HepG2 (cell line): ENCODE measurements around the gene ATE1. TPM values are rescaled to one million over a fixed set of nuclear protein-coding genes. Genes with fewer than 3 reads are reported as not detected.

Experiments used
- ATAC-seq: fragments of 200-7000 bp; cut with Tn5 transposase; 3 replicates; pipeline ENCODE4 v1.9.1; 2020; ENCODE audit warnings: mild to moderate bottlenecking, moderate library complexity
- BruUV-seq: library from RNA; stranded (reverse); fragments of 400-500 nt; replicated peaks from 2 replicates; lab custom pipeline; 2021; lab: Mats Ljungman, UMichigan
- CTCF ChIA-PET: fragments of 300-600 bp; formaldehyde crosslinking; extraction: SDS; loops from one replicate; lab custom pipeline; 2021; ENCODE audit warnings: low total read pairs, inconsistent platforms, low intra/inter-chr PET ratio; lab: Yijun Ruan, JAX
- POLR2A ChIA-PET: fragments of 350-600 bp; sonication (Branson Sonifier 250); formaldehyde crosslinking; loops from one replicate; lab custom pipeline; 2020; ENCODE audit warnings: antibody characterized with exemption, inconsistent platforms; lab: Yijun Ruan, JAX
- DNase-seq: peaks from one replicate; pipeline ENCODE4 v3.0.0-alpha.2; 2015; ENCODE audit warnings: low spot score
- FAIRE-seq: peaks from 3 replicates; lab custom pipeline; 2011; peaks lifted over from hg19 to GRCh38; lab: Jason Lieb, UNC
- H2AFZ ChIP-seq: one replicate; pipeline ENCODE4 v1.6.1; 2011; ENCODE audit warnings: low read length, inconsistent platforms
- H3K27ac ChIP-seq: fragments of 300-600 bp; 3 replicates; pipeline ENCODE4 v1.8.0; 2011; ENCODE audit warnings: mixed run types, mild to moderate bottlenecking, mixed read lengths, low read length, inconsistent platforms; ENCODE audit not compliant: insufficient read depth; ENCODE audit errors: extremely low read length
- H3K27me3 ChIP-seq, 2 experiments: fragments of 200-600 bp in 1 of 2; 2 replicates in 1 of 2; 3 replicates in 1 of 2; pipeline versions ENCODE4 v1.6.0 to v1.8.0; 2011; ENCODE audit warnings: low read length in 2 of 2, mild to moderate bottlenecking in 2 of 2, moderate library complexity in 2 of 2, inconsistent platforms in 1 of 2; ENCODE audit not compliant: insufficient read depth in 2 of 2, control insufficient read depth in 1 of 2
- H3K36me3 ChIP-seq, 2 experiments: fragments of 200-600 bp in 1 of 2; replicated peaks in 1 of 2; 2 replicates in 1 of 2; 3 replicates in 1 of 2; pipeline versions ENCODE4 v1.5.1 to v1.8.0; 2011; ENCODE audit warnings: low read length in 2 of 2, inconsistent platforms in 1 of 2; ENCODE audit not compliant: insufficient read depth in 2 of 2, control insufficient read depth in 1 of 2
- H3K4me1 ChIP-seq: 2 replicates; pipeline ENCODE4 v1.5.1; 2012; ENCODE audit warnings: low read length, inconsistent platforms; ENCODE audit not compliant: insufficient read depth
- H3K4me2 ChIP-seq: 2 replicates; pipeline ENCODE4 v1.6.0; 2011; ENCODE audit warnings: low read depth, low read length, inconsistent platforms
- H3K4me3 ChIP-seq, 3 experiments: fragments of 200-600 bp in 1 of 3; sonication (generic), shearing (Covaris generic) in 1 of 3; replicated peaks in 1 of 3; 2 replicates each; pipeline ENCODE4 v1.5.1; 2011 to 2016; ENCODE audit warnings: low read length in 3 of 3, inconsistent platforms in 2 of 3, low read depth in 2 of 3, mild to moderate bottlenecking in 2 of 3, control low read depth in 1 of 3, mixed read lengths in 1 of 3; ENCODE audit not compliant: insufficient read depth in 1 of 3
- H3K79me2 ChIP-seq: one replicate; pipeline ENCODE4 v1.6.1; 2011; ENCODE audit warnings: low read length, inconsistent platforms; ENCODE audit not compliant: insufficient read depth
- H3K9ac ChIP-seq: 2 replicates; pipeline ENCODE4 v1.6.0; 2011; ENCODE audit warnings: mild to moderate bottlenecking, low read depth, low read length, inconsistent platforms; ENCODE audit not compliant: insufficient read depth
- H3K9me3 ChIP-seq: 2 replicates; pipeline ENCODE4 v1.5.1; 2012; ENCODE audit warnings: mild to moderate bottlenecking, low read length
- H4K20me1 ChIP-seq: 2 replicates; pipeline ENCODE4 v1.6.0; 2011; ENCODE audit warnings: inconsistent platforms, mild to moderate bottlenecking, low read length, moderate library complexity; ENCODE audit not compliant: insufficient read depth
- AFF4 ChIP-seq: sonication (generic); formaldehyde crosslinking; IDR thresholded peaks from 2 replicates; pipeline ENCODE4 v1.4.0; 2020; ENCODE audit warnings: missing genetic modification reagents
- CC2D1A ChIP-seq: sonication (generic); formaldehyde crosslinking; IDR thresholded peaks from 2 replicates; pipeline ENCODE4 v1.8.1; 2023; ENCODE audit warnings: mild to moderate bottlenecking, missing genetic modification reagents
- IKZF5 ChIP-seq: IDR thresholded peaks from 2 replicates; pipeline ENCODE4 v1.6.1; 2018; ENCODE audit warnings: missing genetic modification reagents, mild to moderate bottlenecking, missing compliant biosample characterization
- MBNL3 ChIP-seq: fragments of 250-450 bp; sonication (Bioruptor Pico); conservative IDR thresholded peaks from 2 replicates; pipeline ENCODE4 v1.8.0; 2022; ENCODE audit warnings: mild to moderate bottlenecking, inconsistent platforms
- ZBTB3 ChIP-seq: sonication (generic); formaldehyde crosslinking; IDR thresholded peaks from 2 replicates; pipeline ENCODE4 v1.4.0; 2020; ENCODE audit warnings: low read depth, mild to moderate bottlenecking, moderate library complexity, missing genetic modification reagents, borderline replicate concordance
- ZNF20 ChIP-seq: sonication (generic); formaldehyde crosslinking; IDR thresholded peaks from 2 replicates; pipeline ENCODE4 v1.4.0; 2020; ENCODE audit warnings: mild to moderate bottlenecking, moderate library complexity, missing genetic modification reagents
- ZNF746 ChIP-seq: sonication (generic); formaldehyde crosslinking; IDR thresholded peaks from 2 replicates; pipeline ENCODE4 v1.8.0; 2022; ENCODE audit warnings: mild to moderate bottlenecking, missing genetic modification reagents
- ZNF766 ChIP-seq: sonication (generic); formaldehyde crosslinking; IDR thresholded peaks from 2 replicates; pipeline ENCODE4 v1.5.0; 2020; ENCODE audit warnings: missing genetic modification reagents, borderline replicate concordance
- WGBS: methylation state at CpG from one replicate; pipeline ENCODE4 v1.1.6; 2017; ENCODE audit warnings: low lambda C conversion rate; 5-methylcytosine and 5-hydroxymethylcytosine counted together
- in situ Hi-C: cut with HindIII; loops from 2 replicates; pipeline ENCODE4 v1.10.0; 2017; ENCODE audit warnings: low pct_unique_long_range_greater_than_20kb; ENCODE audit not compliant: extremely low pct_ligation_motif_present
- intact Hi-C: fragments of 100-400 bp; cut with micrococcal nuclease; formaldehyde crosslinking; loops from one replicate; pipeline ENCODE4 v1.10.0; 2022; ENCODE audit not compliant: unreplicated experiment
- polyA plus RNA-seq, 8 experiments: library from polyadenylated mRNA; depleted of rRNA in 3 of 8; stranded (reverse) in 7 of 8; unstranded in 1 of 8; fragments of >200 nt; fragmentation: Illumina TruSeq in 4 of 8; extraction: Trizol in 4 of 8; gene quantifications; 2 replicates each; pipeline versions ENCODE4 v1.2.1 to v1.2.3, GENCODE V29; 2011 to 2016; ENCODE audit warnings: low read depth in 4 of 8, missing spikeins in 1 of 8, mixed read lengths in 1 of 8; ENCODE audit not compliant: insufficient read depth in 1 of 8
- total RNA-seq, 5 experiments: library from RNA; depleted of rRNA; stranded (reverse); fragments of >200 nt; fragmentation: Illumina TruSeq; extraction: Trizol; gene quantifications; 2 replicates each; pipeline ENCODE4 v1.2.3, GENCODE V29; 2016; ENCODE audit warnings: low read depth in 1 of 5
- TF ChIP-seq, protein P1 (sequence below): sonication (generic); formaldehyde crosslinking; IDR thresholded peaks from 2 replicates; pipeline ENCODE4 v1.9.0; 2021; ENCODE audit warnings: missing genetic modification reagents, borderline replicate concordance

ATE1 gene
- total and polyA plus RNA-seq, 2 of the 13 experiments (the other 11 are each of a cell fraction or from before 2014, with no cell fraction given): 17.5 to 42.2 TPM

- no peak overlapping the region for H3K9ac ChIP-seq
- H3K27me3 ChIP-seq: no peaks in the 10 kb centered on the region
- no peaks in the 10 kb centered on the region for H4K20me1 ChIP-seq
- in situ Hi-C loops: no loop called here
- no peaks in the 10 kb centered on the region for H3K4me1 ChIP-seq
- ChIA-PET POLR2A (no interaction called here), CTCF (no interaction called here)
- BruUV-seq: no TSS peak
- WGBS: 96% methylated on average over 2 of the region's 2 CpGs
- H3K4me2 ChIP-seq: no peak overlapping the region
- intact Hi-C loops: no loop called here
- no peak overlapping the region for H3K4me3 ChIP-seq
- FAIRE-seq: no peak
- no peaks in the 10 kb centered on the region for H3K79me2 ChIP-seq
- no peaks in the 10 kb centered on the region for H3K9me3 ChIP-seq
- no peak overlapping the region for H3K27ac ChIP-seq
- no peak for TF ChIP-seq AFF4 (CRISPR knock-in tag)
- no peak for TF ChIP-seq ZNF746 (CRISPR knock-in tag)
- TF ChIP-seq CC2D1A (CRISPR knock-in tag): no peak
- peaks cover 13 to 43% of the 10 kb centered on the region in 2 experiments for H3K36me3 ChIP-seq
- no peak overlapping the region for H2AFZ ChIP-seq
- no peak for DNase-seq
- ATAC-seq: no peak
These were observed 97.7 kb downstream of the ATE1 start for GRCh38 chr10:121830101-121830500.

DNA sequence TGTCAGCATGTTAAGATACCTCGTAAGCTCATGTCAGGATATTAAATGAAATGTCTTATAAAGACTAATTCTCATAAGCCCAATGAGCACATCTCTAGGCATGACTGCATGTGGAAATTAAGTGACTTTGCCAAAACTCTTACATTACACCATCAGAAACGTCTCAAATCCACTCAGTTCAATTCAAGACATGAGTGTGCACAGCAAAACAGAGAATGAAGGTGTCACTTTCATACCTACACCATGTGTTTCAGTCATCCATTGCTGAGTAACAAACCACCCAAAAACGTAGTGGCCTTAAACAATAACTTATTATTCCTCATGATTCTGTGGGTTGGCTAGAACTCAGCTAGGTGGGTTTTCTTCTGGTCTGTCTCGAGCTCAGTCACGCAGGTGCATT lies 99.8 kb downstream of the ATE1 start:
- no peaks in the 10 kb centered on the region for H3K79me2 ChIP-seq
- no peaks in the 10 kb centered on the region for H3K4me1 ChIP-seq
- no TSS peak for BruUV-seq
- H3K4me3 ChIP-seq: no peak overlapping the region
- H2AFZ ChIP-seq: no peak overlapping the region
- H3K36me3 ChIP-seq: peaks cover 10 to 27% of the 10 kb centered on the region in 2 experiments
- ATAC-seq (no peak), FAIRE-seq (no peak), DNase-seq (no peak)
- ChIA-PET CTCF (no interaction called here), POLR2A (no interaction called here)
- no peak overlapping the region for H3K27ac ChIP-seq
- H3K4me2 ChIP-seq: no peak overlapping the region
- in situ Hi-C loops: no loop called here
- intact Hi-C loops: no loop called here
- no peaks in the 10 kb centered on the region for H3K9me3 ChIP-seq
- H3K9ac ChIP-seq: no peak overlapping the region
- H3K27me3 ChIP-seq: no peaks in the 10 kb centered on the region
- 97% methylated on average over 5 of the region's 5 CpGs for WGBS
- no peaks in the 10 kb centered on the region for H4K20me1 ChIP-seq
- TF ChIP-seq ZNF20 (CRISPR knock-in tag) (no peak), IKZF5 (no peak), MBNL3 (no peak), ZNF766 (no peak), ZBTB3 (no peak)
- TF ChIP-seq, protein P1, sequence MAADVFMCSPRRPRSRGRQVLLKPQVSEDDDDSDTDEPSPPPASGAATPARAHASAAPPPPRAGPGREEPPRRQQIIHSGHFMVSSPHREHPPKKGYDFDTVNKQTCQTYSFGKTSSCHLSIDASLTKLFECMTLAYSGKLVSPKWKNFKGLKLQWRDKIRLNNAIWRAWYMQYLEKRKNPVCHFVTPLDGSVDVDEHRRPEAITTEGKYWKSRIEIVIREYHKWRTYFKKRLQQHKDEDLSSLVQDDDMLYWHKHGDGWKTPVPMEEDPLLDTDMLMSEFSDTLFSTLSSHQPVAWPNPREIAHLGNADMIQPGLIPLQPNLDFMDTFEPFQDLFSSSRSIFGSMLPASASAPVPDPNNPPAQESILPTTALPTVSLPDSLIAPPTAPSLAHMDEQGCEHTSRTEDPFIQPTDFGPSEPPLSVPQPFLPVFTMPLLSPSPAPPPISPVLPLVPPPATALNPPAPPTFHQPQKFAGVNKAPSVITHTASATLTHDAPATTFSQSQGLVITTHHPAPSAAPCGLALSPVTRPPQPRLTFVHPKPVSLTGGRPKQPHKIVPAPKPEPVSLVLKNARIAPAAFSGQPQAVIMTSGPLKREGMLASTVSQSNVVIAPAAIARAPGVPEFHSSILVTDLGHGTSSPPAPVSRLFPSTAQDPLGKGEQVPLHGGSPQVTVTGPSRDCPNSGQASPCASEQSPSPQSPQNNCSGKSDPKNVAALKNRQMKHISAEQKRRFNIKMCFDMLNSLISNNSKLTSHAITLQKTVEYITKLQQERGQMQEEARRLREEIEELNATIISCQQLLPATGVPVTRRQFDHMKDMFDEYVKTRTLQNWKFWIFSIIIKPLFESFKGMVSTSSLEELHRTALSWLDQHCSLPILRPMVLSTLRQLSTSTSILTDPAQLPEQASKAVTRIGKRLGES: no peak
